ENCODE measurements around the gene MYOZ2.
"Not testable (repeated sequence)": the region's sequence is repeated elsewhere in the genome, so short reads cannot be mapped to it uniquely, and the experiment has no call there.

Gene MYOZ2

DNA sequence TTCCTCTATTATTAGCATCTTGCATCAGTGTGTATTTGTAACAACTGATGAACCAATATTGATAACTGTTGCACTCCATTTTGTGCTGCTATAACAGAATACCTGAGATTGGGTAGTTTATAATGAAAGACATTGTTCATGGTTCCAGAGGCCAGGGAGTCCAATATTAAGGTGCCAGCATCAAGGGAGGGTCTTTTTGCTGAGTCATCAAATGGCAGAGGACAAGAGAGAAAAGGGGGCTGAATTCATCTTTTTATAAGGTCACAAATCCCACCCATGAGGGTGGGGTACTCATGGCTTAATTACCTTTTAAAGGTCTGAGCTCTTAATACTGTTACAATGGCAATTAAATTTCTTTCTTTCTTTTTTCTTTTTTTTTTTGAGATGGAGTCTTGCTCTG is 7.2 kb downstream of the MYOZ2 start:
- no peak overlapping the region for H3K4me3 Mint-ChIP-seq
- ATAC-seq (no peak), DNase-seq (no peak)
- no peaks in the 10 kb centered on the region for H3K9me3 Mint-ChIP-seq
- peaks cover 23% of the 10 kb centered on the region for H3K4me1 Mint-ChIP-seq
- no peaks in the 10 kb centered on the region for H3K36me3 Mint-ChIP-seq (ENCODE audit: low read depth)
- H3K27me3 Mint-ChIP-seq, result no peaks in the 10 kb centered on the region
- H3K27ac Mint-ChIP-seq, result no peak overlapping the region

DNA sequence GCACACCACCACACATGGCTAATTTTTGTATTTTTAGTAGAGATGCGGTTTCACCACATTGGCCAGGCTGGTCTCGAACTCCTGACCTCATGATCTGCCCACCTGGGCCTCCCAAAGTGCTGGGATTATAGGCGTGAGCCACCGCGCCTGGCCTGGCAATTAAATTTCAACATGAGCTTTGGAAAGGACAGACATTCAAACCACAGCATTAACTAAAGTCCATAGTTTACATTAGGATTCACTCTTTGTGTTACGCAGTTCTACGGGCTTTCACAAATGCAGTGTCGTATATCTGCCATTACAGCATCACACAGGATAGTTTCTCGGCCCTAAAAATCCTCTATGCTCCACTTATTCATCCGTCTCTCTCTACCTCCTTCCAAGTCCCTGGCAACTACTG is 7.7 kb downstream of the MYOZ2 start:
- not testable (repeated sequence) for H3K27ac Mint-ChIP-seq; H3K4me3 Mint-ChIP-seq; DNase-seq; ATAC-seq; H3K27me3 Mint-ChIP-seq; H3K36me3 Mint-ChIP-seq (ENCODE audit: low read depth); H3K9me3 Mint-ChIP-seq
- peaks cover 20% of the 10 kb centered on the region for H3K4me1 Mint-ChIP-seq

DNA sequence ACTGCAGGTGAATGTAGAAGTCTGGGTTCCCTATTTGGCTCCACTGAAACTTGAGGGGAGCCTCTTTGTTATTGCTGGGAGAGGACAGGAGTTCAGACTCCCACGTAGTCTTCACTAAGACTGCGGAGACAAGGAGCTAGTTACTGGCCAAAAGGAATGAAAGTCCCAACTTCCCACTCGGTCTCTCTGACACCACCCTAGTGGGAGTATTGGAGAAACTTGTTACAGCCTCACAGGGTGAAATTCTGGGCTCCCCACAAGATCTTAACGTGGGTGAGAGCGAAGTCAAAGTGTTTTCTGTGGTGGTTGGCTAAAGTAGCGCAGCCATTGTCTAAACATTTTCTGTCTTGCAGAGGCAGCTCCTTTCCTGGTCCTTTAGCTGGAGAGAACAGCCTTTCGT is 13.5 kb downstream of the MYOZ2 start:
- no peaks in the 10 kb centered on the region for H3K27me3 Mint-ChIP-seq
- no peaks in the 10 kb centered on the region for H3K4me1 Mint-ChIP-seq
- no peak for ATAC-seq
- H3K27ac Mint-ChIP-seq, result no peak overlapping the region
- H3K4me3 Mint-ChIP-seq, result no peak overlapping the region
- DNase-seq, result no peak
- no peaks in the 10 kb centered on the region for H3K9me3 Mint-ChIP-seq
- no peaks in the 10 kb centered on the region for H3K36me3 Mint-ChIP-seq (ENCODE audit: low read depth)

DNA sequence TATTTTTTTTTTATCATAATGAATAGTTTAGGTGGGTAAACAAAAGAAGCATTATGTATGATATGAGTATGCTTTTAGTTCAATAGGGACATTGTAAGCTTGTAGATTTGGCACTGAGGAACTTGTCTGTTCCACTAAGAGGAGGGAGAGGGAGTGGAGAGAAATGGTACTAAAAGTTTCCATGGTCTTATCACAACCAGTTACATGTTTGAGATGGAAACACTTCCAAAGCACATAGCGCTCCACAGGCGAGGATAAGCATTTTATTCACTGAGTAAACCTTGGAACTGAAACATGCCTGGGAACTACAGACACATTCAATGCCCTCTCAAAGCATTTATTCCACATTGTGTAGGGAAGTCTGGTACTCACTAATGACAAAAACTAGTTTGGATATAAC is 15.5 kb downstream of the MYOZ2 start:
- no peaks in the 10 kb centered on the region for H3K9me3 Mint-ChIP-seq
- no peak for ATAC-seq
- no peak for DNase-seq

DNA sequence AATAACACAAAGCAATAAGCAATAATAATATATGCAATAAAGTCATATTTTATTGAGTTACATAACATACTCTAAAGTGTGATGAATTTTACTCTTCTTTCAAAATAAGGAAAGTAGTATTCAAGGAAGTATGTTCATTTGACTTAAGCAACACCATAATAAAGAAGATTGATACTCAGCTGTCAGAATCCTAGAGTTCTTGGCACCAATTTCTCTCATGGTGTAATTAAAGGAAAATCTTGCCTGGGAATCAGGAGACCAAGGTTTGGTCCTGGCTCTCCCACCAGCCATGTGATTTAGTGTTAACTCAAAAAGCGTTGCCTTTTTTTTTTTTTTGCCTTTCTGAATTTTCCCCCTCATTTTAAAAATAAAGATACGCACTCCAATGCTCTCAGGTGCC is 17.1 kb downstream of the MYOZ2 start:
- Mint-ChIP-seq H3K4me1 (no peaks in the 10 kb centered on the region), H3K9me3 (no peaks in the 10 kb centered on the region), H3K27ac (no peak overlapping the region), H3K36me3 (ENCODE audit: low read depth) (no peaks in the 10 kb centered on the region), H3K27me3 (peaks cover 1% of the 10 kb centered on the region), H3K4me3 (no peak overlapping the region)
- DNase-seq (no peak), ATAC-seq (no peak)

More for the DNA sequence above, 15.5 kb downstream of the MYOZ2 start:
- no peaks in the 10 kb centered on the region for H3K4me1 Mint-ChIP-seq
- H3K27ac Mint-ChIP-seq, result no peak overlapping the region
- H3K36me3 Mint-ChIP-seq (ENCODE audit: low read depth), result no peaks in the 10 kb centered on the region
- H3K4me3 Mint-ChIP-seq, result no peak overlapping the region
- peaks cover 1% of the 10 kb centered on the region for H3K27me3 Mint-ChIP-seq

DNA sequence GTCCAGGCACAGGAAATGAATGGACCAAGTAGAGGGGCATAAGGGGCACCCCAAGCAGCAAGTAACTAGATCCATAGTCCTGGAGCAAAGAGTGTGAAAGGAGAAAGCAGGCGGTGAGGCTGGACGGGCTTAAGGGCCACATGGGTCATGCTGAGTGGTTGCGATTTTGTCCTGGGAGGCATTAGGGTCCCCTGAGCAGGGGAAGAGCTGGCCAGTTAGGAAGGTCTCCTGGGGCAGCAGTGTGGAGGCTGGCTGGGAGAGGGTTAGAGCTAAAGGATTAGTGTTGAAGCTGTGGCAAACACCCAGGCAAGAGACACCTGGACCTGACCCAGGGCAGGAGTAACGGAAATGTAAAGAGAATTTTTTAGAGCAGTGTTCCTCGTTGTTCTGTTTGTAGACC is 26.5 kb downstream of the MYOZ2 start:
- no peaks in the 10 kb centered on the region for H3K27me3 Mint-ChIP-seq
- ATAC-seq, result no peak
- H3K9me3 Mint-ChIP-seq, result no peaks in the 10 kb centered on the region
- DNase-seq, result no peak
- H3K36me3 Mint-ChIP-seq (ENCODE audit: low read depth), result no peaks in the 10 kb centered on the region
- H3K27ac Mint-ChIP-seq, result no peak overlapping the region
- no peak overlapping the region for H3K4me3 Mint-ChIP-seq
- no peaks in the 10 kb centered on the region for H3K4me1 Mint-ChIP-seq

DNA sequence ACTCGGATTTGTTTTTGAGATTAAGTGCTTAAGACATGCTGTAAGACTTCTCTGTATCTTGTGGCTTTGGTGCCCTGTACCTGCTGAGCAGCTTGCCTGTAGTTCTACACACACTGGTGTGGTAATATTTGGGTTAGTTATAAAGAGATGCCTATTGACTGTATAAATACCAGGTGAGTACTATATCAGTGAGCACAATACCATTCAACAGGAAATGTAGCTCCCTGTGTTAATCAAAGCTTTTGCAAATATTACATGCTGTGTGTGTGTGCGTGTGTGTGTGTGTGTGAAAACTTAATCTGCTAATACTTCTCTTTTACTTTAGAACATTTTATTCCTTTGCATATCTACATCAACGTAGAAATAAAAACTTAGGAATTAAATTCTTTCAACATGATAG is 30.1 kb downstream of the MYOZ2 start:
- H3K4me3 Mint-ChIP-seq, result no peak overlapping the region
- no peaks in the 10 kb centered on the region for H3K27me3 Mint-ChIP-seq
- H3K36me3 Mint-ChIP-seq (ENCODE audit: low read depth), result no peaks in the 10 kb centered on the region
- H3K4me1 Mint-ChIP-seq, result no peaks in the 10 kb centered on the region
- H3K27ac Mint-ChIP-seq, result no peak overlapping the region
- ATAC-seq, result no peak
- no peak for DNase-seq
- H3K9me3 Mint-ChIP-seq, result no peaks in the 10 kb centered on the region

DNA sequence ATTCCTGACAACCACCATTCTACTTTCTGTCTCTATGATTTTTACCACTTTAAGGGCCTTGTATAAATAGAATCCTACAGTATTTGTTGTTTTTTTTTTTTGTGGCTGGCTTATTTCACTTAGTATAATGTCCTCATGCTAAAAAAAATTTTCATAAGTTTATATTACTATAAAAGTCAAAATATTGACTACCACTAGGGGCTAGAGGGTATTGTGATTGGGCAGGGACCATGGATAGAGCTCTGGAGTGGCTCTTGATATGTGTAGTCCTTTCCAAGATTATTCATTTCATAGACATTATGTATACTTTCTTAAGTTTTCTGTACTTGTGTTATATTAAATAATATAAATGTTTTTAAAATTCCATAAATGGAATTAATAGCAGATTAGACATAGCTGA is 34.6 kb downstream of the MYOZ2 start:
- Mint-ChIP-seq H3K27me3 (no peaks in the 10 kb centered on the region), H3K4me3 (no peak overlapping the region), H3K4me1 (peaks cover 6% of the 10 kb centered on the region), H3K27ac (no peak overlapping the region), H3K9me3 (no peaks in the 10 kb centered on the region), H3K36me3 (ENCODE audit: low read depth) (no peaks in the 10 kb centered on the region)
- ATAC-seq (no peak), DNase-seq (no peak)

DNA sequence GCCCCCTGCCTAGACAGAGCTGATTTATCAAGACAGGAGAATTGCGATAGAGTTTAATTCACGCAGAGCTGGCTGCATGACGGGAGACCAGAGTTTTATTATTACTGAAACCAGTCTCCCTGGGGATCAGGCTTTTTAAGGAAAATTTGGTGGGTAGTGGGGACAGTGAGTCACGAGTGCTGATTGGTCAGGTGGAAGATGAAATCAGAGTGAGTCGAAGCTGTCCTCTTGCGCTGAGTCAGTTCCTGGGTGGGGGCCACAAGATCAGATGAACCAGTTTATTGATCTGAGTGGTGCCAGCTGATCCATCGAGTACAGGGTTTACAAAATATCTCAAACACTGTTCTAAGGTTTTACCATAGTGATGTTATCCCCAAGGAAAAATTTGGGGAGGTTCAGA is 36.6 kb downstream of the MYOZ2 start:
- no peak overlapping the region for H3K27ac Mint-ChIP-seq
- no peaks in the 10 kb centered on the region for H3K9me3 Mint-ChIP-seq
- no peak for DNase-seq
- no peaks in the 10 kb centered on the region for H3K27me3 Mint-ChIP-seq
- peaks cover 6% of the 10 kb centered on the region for H3K4me1 Mint-ChIP-seq
- no peaks in the 10 kb centered on the region for H3K36me3 Mint-ChIP-seq (ENCODE audit: low read depth)
- no peak for ATAC-seq
- no peak overlapping the region for H3K4me3 Mint-ChIP-seq

DNA sequence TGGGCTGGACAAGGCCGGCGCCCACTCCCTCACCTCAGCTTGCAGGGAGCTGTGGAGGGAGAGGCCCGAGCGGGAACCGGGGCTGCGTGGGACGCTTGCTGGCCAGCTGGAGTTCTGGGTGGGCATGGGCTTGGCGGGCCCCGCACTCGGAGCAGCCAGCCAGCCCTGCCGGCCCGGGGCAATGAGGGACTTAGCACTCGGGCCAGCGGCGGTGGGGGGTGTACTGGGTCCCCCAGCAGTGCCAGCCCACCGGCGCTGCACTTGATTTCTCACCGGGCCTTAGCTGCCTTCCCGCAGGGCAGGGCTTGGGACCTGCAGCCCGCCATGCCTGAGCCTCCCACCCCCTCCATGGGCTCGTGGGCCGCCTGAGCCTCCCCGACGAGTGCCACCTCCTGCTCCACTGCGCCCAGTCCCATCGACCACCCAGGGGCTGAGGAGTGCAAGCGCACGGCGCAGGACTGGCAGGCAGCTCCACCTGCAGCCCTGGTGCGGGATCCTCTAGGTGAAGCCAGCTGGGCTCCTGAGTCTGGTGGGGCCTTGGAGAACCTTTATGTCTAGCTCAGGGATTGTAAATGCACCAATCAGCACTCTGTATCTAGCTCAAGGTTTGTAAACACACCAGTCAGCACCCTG is 38.2 kb downstream of the MYOZ2 start:
- not testable (repeated sequence) for H3K27ac Mint-ChIP-seq; H3K4me3 Mint-ChIP-seq; H3K9me3 Mint-ChIP-seq; H3K27me3 Mint-ChIP-seq; H3K36me3 Mint-ChIP-seq (ENCODE audit: low read depth); H3K4me1 Mint-ChIP-seq; DNase-seq; ATAC-seq

DNA sequence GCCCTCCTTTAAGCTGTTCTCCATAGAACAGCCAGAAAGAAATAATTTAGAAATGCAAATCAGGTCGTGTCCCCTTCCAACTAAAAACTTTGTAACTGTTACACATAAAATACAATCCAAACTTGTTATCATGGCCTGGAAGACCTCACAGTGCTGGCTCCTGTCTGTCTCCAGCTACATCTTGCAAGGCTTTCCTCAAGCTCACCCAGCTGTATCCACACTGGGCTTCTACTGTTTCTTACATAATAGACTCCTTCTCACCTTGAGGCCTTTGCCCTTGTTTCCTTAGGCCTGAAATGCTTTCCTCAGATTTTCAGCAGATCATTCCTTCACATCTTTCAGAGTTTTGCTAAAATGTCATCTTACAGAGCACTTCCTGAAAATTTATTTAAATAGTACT is 43.4 kb downstream of the MYOZ2 start:
- no peak overlapping the region for H3K4me3 Mint-ChIP-seq
- no peak for DNase-seq
- H3K27ac Mint-ChIP-seq, result no peak overlapping the region
- H3K4me1 Mint-ChIP-seq, result no peaks in the 10 kb centered on the region
- ATAC-seq, result no peak
- H3K27me3 Mint-ChIP-seq, result peaks cover 2% of the 10 kb centered on the region
- no peaks in the 10 kb centered on the region for H3K9me3 Mint-ChIP-seq
- H3K36me3 Mint-ChIP-seq (ENCODE audit: low read depth), result no peaks in the 10 kb centered on the region

DNA sequence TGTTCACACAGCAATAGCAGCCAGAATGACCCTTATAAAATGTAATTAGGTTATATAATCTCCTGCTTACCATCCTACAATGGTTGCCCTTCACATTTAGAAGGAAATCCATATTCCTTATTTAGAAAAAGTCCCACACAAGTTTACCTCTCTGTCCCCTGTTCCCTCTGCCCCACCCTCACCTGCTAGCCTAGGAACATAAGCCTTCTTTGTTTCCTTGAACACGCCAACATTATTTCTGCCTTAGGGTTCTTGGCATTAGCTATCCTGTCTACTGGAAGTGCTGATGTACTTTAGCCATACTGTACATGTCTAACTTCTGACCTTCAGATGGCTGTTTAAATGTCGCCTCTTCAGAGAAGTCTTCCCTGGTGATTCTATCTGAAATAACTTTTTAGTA is 48.5 kb downstream of the MYOZ2 start:
- Mint-ChIP-seq H3K27ac (no peak overlapping the region), H3K4me1 (no peaks in the 10 kb centered on the region), H3K36me3 (ENCODE audit: low read depth) (no peaks in the 10 kb centered on the region), H3K27me3 (peaks cover 4% of the 10 kb centered on the region), H3K4me3 (no peak overlapping the region), H3K9me3 (no peaks in the 10 kb centered on the region)
- ATAC-seq, result no peak
- no peak for DNase-seq

DNA sequence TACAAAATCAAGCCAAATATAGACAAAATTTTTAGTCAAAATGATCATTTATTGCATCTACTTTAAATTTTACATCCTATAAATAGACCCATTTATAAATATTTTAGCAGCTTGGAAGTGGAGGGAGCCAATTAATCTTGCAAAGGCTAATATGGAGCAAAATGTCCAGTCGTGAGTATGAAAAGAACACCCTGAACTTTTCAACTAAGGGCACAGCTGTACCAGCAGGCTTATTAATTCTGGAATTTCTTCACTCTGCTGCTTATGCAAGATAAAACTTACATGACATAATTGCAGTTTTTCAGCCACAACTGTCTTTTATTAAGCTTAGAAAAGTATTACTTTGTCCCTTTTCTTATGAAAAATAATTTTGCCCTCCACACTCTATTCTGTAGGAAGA is 54.0 kb downstream of the MYOZ2 start:
- ATAC-seq (no peak), DNase-seq (no peak)
- no peaks in the 10 kb centered on the region for H3K4me1 Mint-ChIP-seq
- H3K4me3 Mint-ChIP-seq, result no peak overlapping the region
- no peaks in the 10 kb centered on the region for H3K27me3 Mint-ChIP-seq
- no peaks in the 10 kb centered on the region for H3K36me3 Mint-ChIP-seq (ENCODE audit: low read depth)
- H3K9me3 Mint-ChIP-seq, result no peaks in the 10 kb centered on the region
- no peak overlapping the region for H3K27ac Mint-ChIP-seq

DNA sequence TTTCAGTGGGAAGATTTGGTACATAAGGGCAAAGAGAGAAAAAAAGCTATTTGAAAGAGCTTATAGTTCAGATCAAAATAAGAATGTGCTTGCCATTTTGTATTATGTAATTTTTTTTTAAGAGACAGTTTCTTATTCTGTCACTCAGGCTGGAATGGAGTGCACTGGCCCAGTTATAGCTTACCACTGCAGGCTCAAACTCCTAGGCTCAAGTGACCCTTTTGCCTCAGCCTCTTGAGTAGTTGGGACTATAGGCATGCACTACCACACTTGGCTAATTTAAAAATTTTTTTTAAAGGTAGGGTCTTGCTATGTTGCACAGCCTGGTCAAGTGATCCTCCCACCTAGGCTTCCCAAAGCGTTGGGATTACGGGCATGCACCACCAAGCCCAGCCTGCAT is 54.7 kb downstream of the MYOZ2 start:
- H3K4me1 Mint-ChIP-seq, result no peaks in the 10 kb centered on the region
- H3K36me3 Mint-ChIP-seq (ENCODE audit: low read depth), result no peaks in the 10 kb centered on the region
- no peak for DNase-seq
- H3K27ac Mint-ChIP-seq, result no peak overlapping the region
- ATAC-seq, result no peak
- H3K4me3 Mint-ChIP-seq, result no peak overlapping the region
- H3K9me3 Mint-ChIP-seq, result no peaks in the 10 kb centered on the region
- H3K27me3 Mint-ChIP-seq, result no peaks in the 10 kb centered on the region

DNA sequence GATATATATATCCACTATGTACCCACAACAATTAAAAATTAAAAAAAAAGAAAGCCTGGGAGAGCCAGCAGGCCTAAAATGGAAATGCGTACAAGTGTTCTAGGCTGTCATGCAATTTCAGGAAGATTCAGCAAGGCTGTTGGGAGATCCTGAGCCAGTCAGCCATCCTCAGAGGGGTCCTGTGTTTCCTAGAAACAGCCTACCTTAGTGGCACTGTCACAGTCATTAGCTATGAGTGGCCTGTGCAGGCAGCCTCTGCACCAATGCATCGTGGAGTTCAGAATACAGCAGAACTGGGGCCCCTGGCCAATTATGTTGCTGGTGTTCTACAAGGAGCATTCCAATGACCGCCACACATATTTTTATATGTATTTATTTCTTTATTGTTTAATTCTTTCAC is 55.9 kb downstream of the MYOZ2 start:
- H3K27ac Mint-ChIP-seq, result no peak overlapping the region
- ATAC-seq (no peak), DNase-seq (no peak)
- H3K4me1 Mint-ChIP-seq, result no peaks in the 10 kb centered on the region
- H3K9me3 Mint-ChIP-seq, result no peaks in the 10 kb centered on the region
- no peaks in the 10 kb centered on the region for H3K36me3 Mint-ChIP-seq (ENCODE audit: low read depth)
- H3K27me3 Mint-ChIP-seq, result no peaks in the 10 kb centered on the region
- no peak overlapping the region for H3K4me3 Mint-ChIP-seq

DNA sequence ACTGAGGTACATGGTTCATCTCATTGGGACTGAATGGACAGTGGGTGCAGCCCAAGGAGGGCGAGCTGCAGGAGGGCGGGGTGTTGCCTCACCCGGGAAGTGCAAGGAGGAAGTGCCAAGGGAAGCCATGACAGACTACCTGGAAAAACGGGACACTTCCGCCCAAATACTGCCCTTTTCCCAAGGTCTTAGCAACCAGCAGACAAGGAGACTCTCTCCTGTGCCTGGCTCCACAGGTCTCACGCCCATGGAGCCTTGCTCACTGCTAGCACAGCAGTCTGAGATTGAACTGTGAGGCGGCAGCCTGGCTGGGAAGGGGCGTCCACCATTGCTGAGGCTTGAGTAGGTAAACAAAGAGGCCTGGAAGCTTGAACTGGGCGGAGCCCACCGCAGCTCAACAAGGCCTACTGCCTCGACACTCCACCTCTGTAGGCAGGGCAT is 62.2 kb downstream of the MYOZ2 start:
- no peaks in the 10 kb centered on the region for H3K4me1 Mint-ChIP-seq
- DNase-seq, result no peak
- H3K4me3 Mint-ChIP-seq, result no peak overlapping the region
- H3K27me3 Mint-ChIP-seq, result no peaks in the 10 kb centered on the region
- no peak for ATAC-seq
- no peak overlapping the region for H3K27ac Mint-ChIP-seq
- no peaks in the 10 kb centered on the region for H3K9me3 Mint-ChIP-seq
- no peaks in the 10 kb centered on the region for H3K36me3 Mint-ChIP-seq (ENCODE audit: low read depth)
